ENCODE measurements around the gene DLG2.

DNA sequence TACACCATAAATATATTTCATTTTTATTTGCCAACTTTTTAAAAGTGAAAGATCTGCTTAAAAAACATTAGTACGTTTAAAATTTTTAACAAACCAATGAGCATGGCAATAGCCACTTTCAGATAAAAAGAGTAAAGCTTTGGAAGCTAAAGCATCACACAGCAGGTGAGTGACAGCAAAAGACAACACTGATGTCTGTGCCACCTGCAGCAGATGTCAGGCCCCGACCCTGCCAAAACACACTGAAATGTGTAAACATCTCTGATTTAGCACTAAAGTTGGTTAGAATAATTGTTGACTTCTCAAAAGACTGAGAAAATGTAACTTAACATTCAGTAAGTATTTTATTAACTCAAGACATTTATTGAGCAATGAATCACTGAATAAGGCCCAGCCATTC is 232.9 kb downstream of the DLG2 start:
- TF ChIP-seq, protein P1, sequence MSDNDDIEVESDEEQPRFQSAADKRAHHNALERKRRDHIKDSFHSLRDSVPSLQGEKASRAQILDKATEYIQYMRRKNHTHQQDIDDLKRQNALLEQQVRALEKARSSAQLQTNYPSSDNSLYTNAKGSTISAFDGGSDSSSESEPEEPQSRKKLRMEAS (IDR thresholded peaks at IDR 0.05) = no peak
- TF ChIP-seq SP1 (IDR thresholded peaks at IDR 0.05) (no peak), CTCF (IDR thresholded peaks at IDR 0.05; ENCODE audit: low read depth, low read length, missing input control) (no peak), REST (IDR thresholded peaks at IDR 0.05) (no peak), RXRA (IDR thresholded peaks at IDR 0.05) (no peak), JUND (IDR thresholded peaks at IDR 0.05) (no peak), YY1 (IDR thresholded peaks at IDR 0.05) (no peak), RAD21 (IDR thresholded peaks at IDR 0.05) (no peak)
